Kidney (tissue), 14 donors: ENCODE measurements around the gene LRRC10. TPM values are rescaled to one million over a fixed set of nuclear protein-coding genes. Genes with fewer than 3 reads are reported as not detected.

Experiments
- DNase-seq, 5 donors: peaks; one replicate each; pipeline ENCODE4 v3.0.0-alpha.2; 2013 to 2020
- FAIRE-seq: peaks from 2 replicates; lab custom pipeline; 2012; peaks lifted over from hg19 to GRCh38; lab: Jason Lieb, UNC
- H3K27ac ChIP-seq, 2 donors: one replicate each; pipeline ENCODE4 v1.7.0; 2013; ENCODE audit warnings: low read depth in 2 of 2, low read length in 2 of 2, inconsistent platforms in 1 of 2
- H3K27me3 ChIP-seq: one replicate; pipeline ENCODE4 v1.7.1; 2013; ENCODE audit warnings: low read length, inconsistent platforms; ENCODE audit not compliant: control insufficient read depth, insufficient read depth
- H3K36me3 ChIP-seq, 3 donors: one replicate each; pipeline versions ENCODE4 v1.7.0 to v1.7.1; 2013; ENCODE audit warnings: low read length in 3 of 3, control low read depth in 1 of 3, inconsistent platforms in 1 of 3; ENCODE audit not compliant: insufficient read depth in 3 of 3, control insufficient read depth in 2 of 3
- H3K4me1 ChIP-seq, 3 donors: one replicate each; pipeline versions ENCODE4 v1.7.0 to v1.7.1; 2013; ENCODE audit warnings: low read length in 3 of 3, inconsistent platforms in 1 of 3, low read depth in 1 of 3; ENCODE audit not compliant: control insufficient read depth in 2 of 3, insufficient read depth in 2 of 3
- H3K4me3 ChIP-seq, 3 donors: one replicate each; pipeline versions ENCODE4 v1.7.0 to v1.8.1; 2013; ENCODE audit warnings: low read length in 3 of 3, control low read depth in 1 of 3, inconsistent platforms in 1 of 3
- H3K9ac ChIP-seq, 3 donors: one replicate each; pipeline versions ENCODE4 v1.7.0 to v1.7.1; 2013; ENCODE audit warnings: low read length in 3 of 3, control low read depth in 1 of 3, inconsistent platforms in 1 of 3
- H3K9me3 ChIP-seq, 3 donors: one replicate each; pipeline versions ENCODE4 v1.7.0 to v1.7.1; 2013; ENCODE audit warnings: low read length in 3 of 3, control low read depth in 1 of 3, inconsistent platforms in 1 of 3; ENCODE audit not compliant: control insufficient read depth in 2 of 3, insufficient read depth in 1 of 3
- CTCF ChIP-seq: IDR thresholded peaks from 3 replicates; pipeline ENCODE4 v1.5.1; 2012; ENCODE audit warnings: mild to moderate bottlenecking, moderate library complexity, borderline replicate concordance; ENCODE audit not compliant: insufficient read depth; ENCODE audit errors: extremely low read depth
- intact Hi-C: fragments of 100-400 bp; cut with DNase I; formaldehyde crosslinking; loops from one replicate; pipeline ENCODE4 v1.11.1; 2022
- polyA plus RNA-seq: library from polyadenylated mRNA; stranded (reverse); fragments of 350-450 nt; fragmentation: Illumina TruSeq; extraction: RNeasy Lipid Tissue Mini Kit (QIAGEN cat#74804); gene quantifications from one replicate; pipeline ENCODE4 v1.2.3, GENCODE V29; 2014; ENCODE audit warnings: low read depth, low replicate concordance; ENCODE audit not compliant: insufficient read depth
- total RNA-seq: library from RNA; stranded (reverse); fragmentation: NEBNext Ultra II Directional; extraction: Animal tissue kit (Norgen Biotek cat#: 25700); gene quantifications from one replicate; pipeline ENCODE4 v1.2.1, GENCODE V29; 2021
- donor health status: control.
- donor health status: control.
- donor health status: control.
- donor health status: control.
- donor health status: control.
- donor health status: DM: yes; HTN: yes; CAD: no.
- donor health status: Normal renal cell carcinoma (clear cell type).

Gene LRRC10
- total and polyA plus RNA-seq, 2 donors from 2014 or later = not detected

DNA sequence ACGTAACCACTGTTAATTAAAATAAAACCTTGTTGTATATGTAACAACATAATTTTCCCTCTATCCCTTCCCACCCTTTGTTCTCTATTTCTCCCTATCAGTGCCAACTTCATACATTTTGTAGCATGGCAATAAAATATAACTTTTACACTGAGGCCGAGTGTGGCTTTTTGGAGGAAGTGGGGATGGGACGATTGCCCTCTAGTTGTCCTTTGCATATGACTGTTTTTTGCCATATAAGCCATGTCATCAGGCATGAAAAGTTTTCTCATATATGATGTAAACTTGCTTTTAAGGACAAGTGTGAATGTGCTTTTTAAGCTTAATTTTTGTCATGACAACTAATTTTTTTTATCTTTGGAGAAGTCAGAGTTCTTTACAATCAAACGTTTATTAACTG, 31.7 kb downstream of the LRRC10 start:
- FAIRE-seq (no peak), DNase-seq (no peak)
- no peaks in the 10 kb centered on the region for H3K4me1 ChIP-seq
- no peak overlapping the region for H3K4me3 ChIP-seq
- H3K36me3 ChIP-seq = peaks cover 13 to 14% (median 13%) of the 10 kb centered on the region in 3 donors
- no peak for TF ChIP-seq CTCF
- H3K27me3 ChIP-seq = no peaks in the 10 kb centered on the region
- no peak overlapping the region for H3K9ac ChIP-seq
- intact Hi-C loops = no loop called here
- H3K9me3 ChIP-seq = no peaks in the 10 kb centered on the region
- H3K27ac ChIP-seq = no peak overlapping the region

GRCh38 chr12:69578283-69578682, 32.4 kb downstream of the LRRC10 start:
- FAIRE-seq = no peak
- TF ChIP-seq CTCF = no peak

GRCh38 chr12:69575346-69575745, 35.4 kb downstream of the LRRC10 start:
- no peaks in the 10 kb centered on the region for H3K9me3 ChIP-seq
- no peaks in the 10 kb centered on the region for H3K4me1 ChIP-seq
- H3K27ac ChIP-seq = no peak overlapping the region
- peaks cover 15 to 20% (median 18%) of the 10 kb centered on the region in 3 donors for H3K36me3 ChIP-seq
- intact Hi-C loops = no loop called here
- no peak overlapping the region for H3K9ac ChIP-seq
- FAIRE-seq (no peak), DNase-seq (no peak)
- H3K4me3 ChIP-seq = no peak overlapping the region
- TF ChIP-seq CTCF = no peak
- H3K27me3 ChIP-seq = no peaks in the 10 kb centered on the region

More at GRCh38 chr12:69578283-69578682, 32.4 kb downstream of the LRRC10 start:
- intact Hi-C loops = no loop called here
- no peak overlapping the region for H3K27ac ChIP-seq
- H3K9ac ChIP-seq = no peak overlapping the region
- no peaks in the 10 kb centered on the region for H3K27me3 ChIP-seq
- H3K4me3 ChIP-seq = no peak overlapping the region
- DNase-seq = no peak
- H3K36me3 ChIP-seq = peaks cover 14 to 18% (median 15%) of the 10 kb centered on the region in 3 donors
- H3K4me1 ChIP-seq = no peaks in the 10 kb centered on the region
- no peaks in the 10 kb centered on the region for H3K9me3 ChIP-seq
